ENCODE measurements around the gene NME9.

Gene NME9

DNA sequence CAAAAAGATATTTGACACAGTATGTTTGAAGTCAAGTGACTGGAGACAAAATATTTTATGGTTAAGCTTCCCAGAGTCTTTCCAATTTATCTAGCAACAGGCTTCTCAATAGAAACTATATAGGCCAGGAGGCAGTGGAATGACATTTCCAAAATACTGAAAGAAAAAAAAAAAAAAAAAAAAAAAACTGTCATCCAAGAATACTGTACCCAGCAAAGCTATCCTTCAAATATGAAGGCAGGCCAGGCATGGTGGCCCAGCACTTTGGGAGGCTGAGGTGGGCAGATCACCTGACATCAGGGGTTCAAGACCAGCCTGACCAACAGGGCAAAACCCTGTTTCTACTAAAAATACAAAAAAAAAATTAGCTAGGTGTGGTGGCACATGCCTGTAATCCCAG is 20.9 kb downstream of the NME9 start:
- no peaks in the 10 kb centered on the region for H3K36me3 ChIP-seq (ENCODE audit: low read depth)
- DNase-seq (ENCODE audit: low spot score) (no peak), ATAC-seq (ENCODE audit: low read depth) (no peak)
- H3K27me3 ChIP-seq (ENCODE audit: insufficient read depth, poor library complexity, severe bottlenecking): no peaks in the 10 kb centered on the region
- no peak overlapping the region for H3K4me3 ChIP-seq (ENCODE audit: severe bottlenecking)
- H3K4me1 ChIP-seq (ENCODE audit: insufficient read depth, poor library complexity, severe bottlenecking): no peaks in the 10 kb centered on the region
- H3K27ac ChIP-seq (ENCODE audit: poor library complexity, severe bottlenecking): no peak overlapping the region
- H3K9me3 ChIP-seq (ENCODE audit: severe bottlenecking): no peaks in the 10 kb centered on the region
- TF ChIP-seq CTCF (IDR thresholded peaks at IDR 0.05; ENCODE audit: poor library complexity, severe bottlenecking): no peak

DNA sequence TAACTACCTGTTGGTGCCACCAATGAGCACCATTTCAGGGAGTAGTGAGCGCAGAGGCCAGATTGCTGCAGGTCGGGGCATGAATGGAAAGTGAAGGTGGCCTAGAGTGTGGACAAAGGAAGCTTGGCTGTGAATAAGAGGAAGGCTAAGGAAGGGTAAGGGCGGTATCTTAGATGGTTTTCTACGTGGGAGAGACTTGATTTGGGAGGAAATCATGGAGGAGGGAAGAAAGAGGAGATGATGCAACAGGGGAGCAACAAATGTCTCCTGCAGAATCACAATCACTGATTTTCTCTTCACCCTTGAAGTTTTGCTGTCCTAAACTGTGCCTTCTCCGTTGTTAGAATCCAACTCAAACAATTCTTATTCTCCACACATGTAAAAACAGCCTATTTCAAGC is 21.8 kb downstream of the NME9 start:
- Histone ChIP-seq H3K4me3 (ENCODE audit: severe bottlenecking) (no peak overlapping the region), H3K4me1 (ENCODE audit: insufficient read depth, poor library complexity, severe bottlenecking) (no peaks in the 10 kb centered on the region), H3K27ac (ENCODE audit: poor library complexity, severe bottlenecking) (no peak overlapping the region), H3K27me3 (ENCODE audit: insufficient read depth, poor library complexity, severe bottlenecking) (no peaks in the 10 kb centered on the region), H3K9me3 (ENCODE audit: severe bottlenecking) (no peaks in the 10 kb centered on the region), H3K36me3 (ENCODE audit: low read depth) (no peaks in the 10 kb centered on the region)
- DNase-seq (ENCODE audit: low spot score) (no peak), ATAC-seq (ENCODE audit: low read depth) (no peak)
- TF ChIP-seq CTCF (IDR thresholded peaks at IDR 0.05; ENCODE audit: poor library complexity, severe bottlenecking): no peak

DNA sequence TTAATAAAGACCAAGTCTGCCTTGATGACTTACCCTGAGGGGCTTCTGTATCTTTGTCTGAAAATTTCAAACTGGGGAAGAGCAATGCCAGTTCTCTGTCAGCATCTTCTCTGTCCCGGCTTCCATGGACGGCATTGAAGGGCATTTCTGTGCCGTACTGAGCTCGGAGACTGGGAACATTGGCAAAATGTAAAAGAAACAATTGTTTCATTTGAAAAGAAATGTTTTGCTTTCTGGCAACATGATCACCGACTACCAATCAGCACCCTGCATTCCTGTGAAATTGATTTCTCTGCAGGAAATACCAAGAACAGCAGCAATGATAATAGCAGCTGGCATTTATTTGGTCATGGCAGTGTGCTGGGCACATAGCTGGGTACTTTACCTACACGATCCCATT is 26.2 kb downstream of the NME9 start:
- no peak for DNase-seq (ENCODE audit: low spot score)
- H3K4me1 ChIP-seq (ENCODE audit: insufficient read depth, poor library complexity, severe bottlenecking): no peaks in the 10 kb centered on the region

GRCh38 chr3:138300647-138301046 is 29.0 kb downstream of the NME9 start:
- no peak for DNase-seq (ENCODE audit: low spot score)

More for the DNA sequence above, 26.2 kb downstream of the NME9 start:
- Histone ChIP-seq H3K36me3 (ENCODE audit: low read depth) (no peaks in the 10 kb centered on the region), H3K4me3 (ENCODE audit: severe bottlenecking) (no peak overlapping the region), H3K27me3 (ENCODE audit: insufficient read depth, poor library complexity, severe bottlenecking) (no peaks in the 10 kb centered on the region), H3K9me3 (ENCODE audit: severe bottlenecking) (no peaks in the 10 kb centered on the region), H3K27ac (ENCODE audit: poor library complexity, severe bottlenecking) (no peak overlapping the region)
- ATAC-seq (ENCODE audit: low read depth): no peak
- TF ChIP-seq CTCF (IDR thresholded peaks at IDR 0.05; ENCODE audit: poor library complexity, severe bottlenecking): no peak

More at GRCh38 chr3:138300647-138301046, 29.0 kb downstream of the NME9 start:
- Histone ChIP-seq H3K36me3 (ENCODE audit: low read depth) (peaks cover 22% of the 10 kb centered on the region), H3K9me3 (ENCODE audit: severe bottlenecking) (no peaks in the 10 kb centered on the region), H3K4me3 (ENCODE audit: severe bottlenecking) (no peak overlapping the region), H3K27me3 (ENCODE audit: insufficient read depth, poor library complexity, severe bottlenecking) (no peaks in the 10 kb centered on the region), H3K4me1 (ENCODE audit: insufficient read depth, poor library complexity, severe bottlenecking) (no peaks in the 10 kb centered on the region), H3K27ac (ENCODE audit: poor library complexity, severe bottlenecking) (no peak overlapping the region)
- no peak for ATAC-seq (ENCODE audit: low read depth)
- TF ChIP-seq CTCF (IDR thresholded peaks at IDR 0.05; ENCODE audit: poor library complexity, severe bottlenecking): no peak
